SK-N-SH treated with all-trans-retinoic acid at 6 μM for 48 hours (cell line): ENCODE data around the gene GXYLT1.

Source experiments
- ATAC-seq: fragments of 200-7000 bp; cut with Tn5 transposase; 3 replicates; pipeline ENCODE4 v1.9.1; 2020; ENCODE audit warnings: mild to moderate bottlenecking, moderate library complexity
- ARNTL ChIP-seq: fragments of 450-650 bp; formaldehyde crosslinking; IDR thresholded peaks from 2 replicates; pipeline ENCODE4 v1.5.0; 2020; ENCODE audit warnings: low read depth, mild to moderate bottlenecking, moderate library complexity, borderline replicate concordance
- BACH2 ChIP-seq: fragments of 250-450 bp; sonication (Bioruptor Pico); IDR thresholded peaks from 2 replicates; pipeline ENCODE4 v1.9.0; 2021; ENCODE audit warnings: mild to moderate bottlenecking, borderline replicate concordance
- CSDC2 ChIP-seq: fragments of 250-450 bp; sonication (Bioruptor Pico); IDR thresholded peaks from 2 replicates; pipeline ENCODE4 v1.5.0; 2020; ENCODE audit warnings: mild to moderate bottlenecking, moderate library complexity
- CSRNP3 ChIP-seq: fragments of 250-450 bp; sonication (Bioruptor Pico); IDR thresholded peaks from 2 replicates; pipeline ENCODE4 v1.5.1; 2021; ENCODE audit warnings: mild to moderate bottlenecking, moderate library complexity
- ESRRG ChIP-seq: fragments of 250-450 bp; sonication (Bioruptor Pico); IDR thresholded peaks from 2 replicates; pipeline ENCODE4 v1.6.1; 2021; ENCODE audit warnings: mild to moderate bottlenecking
- GLIS3 ChIP-seq: fragments of 250-450 bp; sonication (Bioruptor Pico); IDR thresholded peaks from 2 replicates; pipeline ENCODE4 v1.5.0; 2020; ENCODE audit warnings: mild to moderate bottlenecking, moderate library complexity
- ISL1 ChIP-seq: fragments of 250-450 bp; sonication (Bioruptor Pico); IDR thresholded peaks from 2 replicates; pipeline ENCODE4 v2.1.2; 2022; ENCODE audit warnings: mild to moderate bottlenecking, moderate library complexity
- OSR1 ChIP-seq: fragments of 250-450 bp; sonication (Bioruptor Pico); IDR thresholded peaks from 2 replicates; pipeline ENCODE4 v1.8.0; 2022; ENCODE audit warnings: moderate library complexity, mild to moderate bottlenecking, inconsistent platforms
- PPARA ChIP-seq: fragments of 250-450 bp; sonication (Bioruptor Pico); IDR thresholded peaks from 2 replicates; pipeline ENCODE4 v1.5.0; 2020; ENCODE audit warnings: mild to moderate bottlenecking, borderline replicate concordance
- RARB ChIP-seq: fragments of 250-450 bp; sonication (Bioruptor Pico); IDR thresholded peaks from 2 replicates; pipeline ENCODE4 v1.8.0; 2021; ENCODE audit warnings: mild to moderate bottlenecking, moderate library complexity
- SNAI2 ChIP-seq: fragments of 250-450 bp; sonication (Bioruptor Pico); IDR thresholded peaks from 2 replicates; pipeline ENCODE4 v1.5.0; 2020; ENCODE audit warnings: mild to moderate bottlenecking, moderate library complexity
- TCF4 ChIP-seq: fragments of 250-450 bp; sonication (Bioruptor Pico); IDR thresholded peaks from 2 replicates; pipeline ENCODE4 v1.8.0; 2021; ENCODE audit warnings: mild to moderate bottlenecking, moderate library complexity, borderline replicate concordance
- TOX ChIP-seq: fragments of 250-450 bp; sonication (Bioruptor Pico); IDR thresholded peaks from 2 replicates; pipeline ENCODE4 v1.8.0; 2021; ENCODE audit warnings: mild to moderate bottlenecking, moderate library complexity, borderline replicate concordance
- ZC3H10 ChIP-seq: fragments of 250-450 bp; sonication (Bioruptor Pico); IDR thresholded peaks from 2 replicates; pipeline ENCODE4 v1.5.1; 2021; ENCODE audit warnings: mild to moderate bottlenecking, moderate library complexity
- ZFP3 ChIP-seq: fragments of 250-450 bp; sonication (Bioruptor Pico); IDR thresholded peaks from 2 replicates; pipeline ENCODE4 v1.5.0; 2020; ENCODE audit warnings: mild to moderate bottlenecking, moderate library complexity
- ZFP30 ChIP-seq: fragments of 450-650 bp; formaldehyde crosslinking; IDR thresholded peaks from 2 replicates; pipeline ENCODE4 v1.5.0; 2022; ENCODE audit warnings: mild to moderate bottlenecking, moderate library complexity
- ZNF565 ChIP-seq: fragments of 450-650 bp; formaldehyde crosslinking; conservative IDR thresholded peaks from 2 replicates; pipeline ENCODE4 v1.5.0; 2020; ENCODE audit warnings: low read depth, mild to moderate bottlenecking, moderate library complexity
- ZNF70 ChIP-seq: fragments of 450-650 bp; formaldehyde crosslinking; IDR thresholded peaks from 2 replicates; pipeline ENCODE4 v1.5.0; 2020; ENCODE audit warnings: mild to moderate bottlenecking, moderate library complexity
- ZNF8 ChIP-seq: fragments of 450-650 bp; formaldehyde crosslinking; IDR thresholded peaks from 2 replicates; pipeline ENCODE4 v1.5.0; 2020; ENCODE audit warnings: mild to moderate bottlenecking, moderate library complexity
- TF ChIP-seq, protein P1 (sequence below): fragments of 250-450 bp; sonication (Bioruptor Pico); IDR thresholded peaks from 2 replicates; pipeline ENCODE4 v1.8.0; 2021; ENCODE audit warnings: low read depth, mild to moderate bottlenecking, moderate library complexity, borderline replicate concordance
- TF ChIP-seq, protein P2 (sequence below): fragments of 250-450 bp; sonication (Bioruptor Pico); IDR thresholded peaks from 2 replicates; pipeline ENCODE4 v1.8.0; 2020; ENCODE audit warnings: mild to moderate bottlenecking, moderate library complexity, borderline replicate concordance

GXYLT1 gene

GRCh38 chr12:42129595-42130204 lies 15.0 kb downstream of the GXYLT1 start:
- peak; percentile 87 for ATAC-seq
- no peak for TF ChIP-seq ZNF70
- 0 out of 2 replicates have a peak, but pooled peaks have one; percentile 24 for TF ChIP-seq ISL1 (CRISPR knock-in tag)
- TF ChIP-seq, all 23 proteins: peak for 1

DNA sequence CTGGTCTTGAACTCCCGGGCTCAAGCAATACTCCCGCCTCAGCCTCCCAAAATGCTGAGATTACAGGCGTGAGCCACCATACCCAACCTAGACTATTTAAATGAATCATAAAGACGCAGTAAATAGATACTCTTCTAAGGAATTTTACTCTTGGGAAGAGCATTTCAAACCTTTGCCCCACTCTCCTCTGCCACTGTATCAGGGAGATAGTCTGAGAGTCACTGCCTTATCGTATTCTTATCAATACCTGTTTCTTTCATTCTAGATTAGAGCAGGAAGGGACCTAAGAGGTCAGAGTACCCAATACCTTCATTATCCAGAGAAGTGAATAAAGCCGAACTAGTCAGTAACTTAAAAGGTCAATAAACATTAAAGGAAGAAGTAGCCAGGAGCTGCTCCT lies 15.8 kb downstream of the GXYLT1 start:
- no peak for ATAC-seq

DNA sequence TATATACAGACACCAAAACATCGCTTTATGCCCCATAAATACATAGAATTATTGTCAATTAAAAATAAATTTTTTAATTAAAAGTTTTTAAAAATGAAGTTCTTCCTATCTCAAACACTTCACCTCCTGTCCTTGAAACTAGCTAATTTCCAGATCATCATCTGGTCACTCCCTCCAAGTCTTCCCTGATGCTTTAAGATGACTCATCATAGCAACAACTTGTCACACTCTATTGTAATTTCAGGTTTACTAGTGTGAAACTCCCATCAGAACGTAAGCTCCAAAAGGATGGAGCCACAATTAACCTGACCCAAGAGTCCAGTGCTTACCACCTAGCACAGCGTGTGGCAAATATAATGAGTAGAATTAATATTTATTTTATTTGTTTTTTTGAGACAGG lies 16.3 kb downstream of the GXYLT1 start:
- TF ChIP-seq ZNF70 (no peak), ZFP30 (CRISPR knock-in tag) (no peak), GLIS3 (CRISPR knock-in tag) (no peak), SNAI2 (no peak), CSRNP3 (CRISPR knock-in tag) (no peak), BACH2 (CRISPR knock-in tag) (no peak), ZNF8 (CRISPR knock-in tag) (no peak), PPARA (no peak), TCF4 (CRISPR knock-in tag) (no peak)
- TF ChIP-seq, protein P1, sequence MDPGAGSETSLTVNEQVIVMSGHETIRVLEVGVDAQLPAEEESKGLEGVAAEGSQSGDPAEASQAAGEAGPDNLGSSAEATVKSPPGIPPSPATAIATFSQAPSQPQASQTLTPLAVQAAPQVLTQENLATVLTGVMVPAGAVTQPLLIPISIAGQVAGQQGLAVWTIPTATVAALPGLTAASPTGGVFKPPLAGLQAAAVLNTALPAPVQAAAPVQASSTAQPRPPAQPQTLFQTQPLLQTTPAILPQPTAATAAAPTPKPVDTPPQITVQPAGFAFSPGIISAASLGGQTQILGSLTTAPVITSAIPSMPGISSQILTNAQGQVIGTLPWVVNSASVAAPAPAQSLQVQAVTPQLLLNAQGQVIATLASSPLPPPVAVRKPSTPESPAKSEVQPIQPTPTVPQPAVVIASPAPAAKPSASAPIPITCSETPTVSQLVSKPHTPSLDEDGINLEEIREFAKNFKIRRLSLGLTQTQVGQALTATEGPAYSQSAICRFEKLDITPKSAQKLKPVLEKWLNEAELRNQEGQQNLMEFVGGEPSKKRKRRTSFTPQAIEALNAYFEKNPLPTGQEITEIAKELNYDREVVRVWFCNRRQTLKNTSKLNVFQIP (CRISPR knock-in tag): no peak
- TF ChIP-seq, protein P2, sequence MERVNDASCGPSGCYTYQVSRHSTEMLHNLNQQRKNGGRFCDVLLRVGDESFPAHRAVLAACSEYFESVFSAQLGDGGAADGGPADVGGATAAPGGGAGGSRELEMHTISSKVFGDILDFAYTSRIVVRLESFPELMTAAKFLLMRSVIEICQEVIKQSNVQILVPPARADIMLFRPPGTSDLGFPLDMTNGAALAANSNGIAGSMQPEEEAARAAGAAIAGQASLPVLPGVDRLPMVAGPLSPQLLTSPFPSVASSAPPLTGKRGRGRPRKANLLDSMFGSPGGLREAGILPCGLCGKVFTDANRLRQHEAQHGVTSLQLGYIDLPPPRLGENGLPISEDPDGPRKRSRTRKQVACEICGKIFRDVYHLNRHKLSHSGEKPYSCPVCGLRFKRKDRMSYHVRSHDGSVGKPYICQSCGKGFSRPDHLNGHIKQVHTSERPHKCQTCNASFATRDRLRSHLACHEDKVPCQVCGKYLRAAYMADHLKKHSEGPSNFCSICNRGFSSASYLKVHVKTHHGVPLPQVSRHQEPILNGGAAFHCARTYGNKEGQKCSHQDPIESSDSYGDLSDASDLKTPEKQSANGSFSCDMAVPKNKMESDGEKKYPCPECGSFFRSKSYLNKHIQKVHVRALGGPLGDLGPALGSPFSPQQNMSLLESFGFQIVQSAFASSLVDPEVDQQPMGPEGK (CRISPR knock-in tag): no peak

More for the DNA sequence above, 15.8 kb downstream of the GXYLT1 start:
- TF ChIP-seq ZNF70: no peak
- TF ChIP-seq ISL1 (CRISPR knock-in tag): no peak
- no peak for TF ChIP-seq CSDC2
- TF ChIP-seq SNAI2: no peak
- no peak for TF ChIP-seq ZC3H10
- no peak for TF ChIP-seq TOX (CRISPR knock-in tag)
- no peak for TF ChIP-seq PPARA
- no peak for TF ChIP-seq ZFP3 (CRISPR knock-in tag)
- no peak for TF ChIP-seq ESRRG
- TF ChIP-seq ZNF565 (CRISPR knock-in tag): no peak
- TF ChIP-seq RARB (CRISPR knock-in tag): no peak
- no peak for TF ChIP-seq BACH2 (CRISPR knock-in tag)
- no peak for TF ChIP-seq ZFP30 (CRISPR knock-in tag)
- TF ChIP-seq ARNTL (CRISPR knock-in tag): no peak
- no peak for TF ChIP-seq ZNF8 (CRISPR knock-in tag)
- TF ChIP-seq, protein P2 (CRISPR knock-in tag): no peak
- TF ChIP-seq OSR1: no peak

GRCh38 chr12:42126963-42127362 lies 17.7 kb downstream of the GXYLT1 start:
- no peak for ATAC-seq
- TF ChIP-seq ZC3H10 (no peak), ISL1 (CRISPR knock-in tag) (no peak), OSR1 (no peak), ZFP30 (CRISPR knock-in tag) (no peak), ZNF70 (no peak), BACH2 (CRISPR knock-in tag) (no peak), SNAI2 (no peak), ZFP3 (CRISPR knock-in tag) (no peak), ZNF8 (CRISPR knock-in tag) (no peak), ARNTL (CRISPR knock-in tag) (no peak), RARB (CRISPR knock-in tag) (no peak), ZNF565 (CRISPR knock-in tag) (no peak), GLIS3 (CRISPR knock-in tag) (no peak)
- TF ChIP-seq, protein P1 (CRISPR knock-in tag): no peak

More for the DNA sequence above, 16.3 kb downstream of the GXYLT1 start:
- ATAC-seq: no peak
